ENCODE results near the gene SLC22A15.
"Not testable (repeated sequence)": the region's sequence is repeated elsewhere in the genome, so short reads cannot be mapped to it uniquely, and the experiment has no call there.

The SLC22A15 gene

GRCh38 chr1:115980998-115981993 is 5.0 kb downstream of the SLC22A15 start:
- Histone ChIP-seq H3K27me3 (ENCODE audit: control insufficient read depth, insufficient read depth, low read length) (no peaks in the 10 kb centered on the region), H3K9me3 (ENCODE audit: control insufficient read depth, insufficient read depth, low read depth, low read length) (no peaks in the 10 kb centered on the region), H3K27ac (ENCODE audit: low read depth, low read length) (no peak overlapping the region), H3K4me3 (ENCODE audit: low read depth, low read length) (no peak overlapping the region), H3K4me1 (ENCODE audit: control insufficient read depth, insufficient read depth, low read length) (peaks cover 30% of the 10 kb centered on the region), H3K9ac (ENCODE audit: low read length) (no peak overlapping the region), H3K36me3 (ENCODE audit: control insufficient read depth, insufficient read depth, low read length) (no peaks in the 10 kb centered on the region)

GRCh38 chr1:115982400-115982799 is 6.1 kb downstream of the SLC22A15 start:
- Histone ChIP-seq H3K4me3 (ENCODE audit: low read depth, low read length) (no peak overlapping the region), H3K9ac (ENCODE audit: low read length) (no peak overlapping the region), H3K27ac (ENCODE audit: low read depth, low read length) (no peak overlapping the region)

GRCh38 chr1:115983584-115983983 is 7.3 kb downstream of the SLC22A15 start:
- H3K36me3 ChIP-seq (ENCODE audit: control insufficient read depth, insufficient read depth, low read length) = no peaks in the 10 kb centered on the region
- no peak overlapping the region for H3K9ac ChIP-seq (ENCODE audit: low read length)
- H3K4me3 ChIP-seq (ENCODE audit: low read depth, low read length) = no peak overlapping the region
- no peaks in the 10 kb centered on the region for H3K27me3 ChIP-seq (ENCODE audit: control insufficient read depth, insufficient read depth, low read length)
- no peak overlapping the region for H3K27ac ChIP-seq (ENCODE audit: low read depth, low read length)
- H3K4me1 ChIP-seq (ENCODE audit: control insufficient read depth, insufficient read depth, low read length) = peaks cover 13% of the 10 kb centered on the region
- no peaks in the 10 kb centered on the region for H3K9me3 ChIP-seq (ENCODE audit: control insufficient read depth, insufficient read depth, low read depth, low read length)

More at GRCh38 chr1:115982400-115982799, 6.1 kb downstream of the SLC22A15 start:
- Histone ChIP-seq H3K9me3 (ENCODE audit: control insufficient read depth, insufficient read depth, low read depth, low read length) (no peaks in the 10 kb centered on the region), H3K4me1 (ENCODE audit: control insufficient read depth, insufficient read depth, low read length) (peaks cover 24% of the 10 kb centered on the region), H3K36me3 (ENCODE audit: control insufficient read depth, insufficient read depth, low read length) (no peaks in the 10 kb centered on the region), H3K27me3 (ENCODE audit: control insufficient read depth, insufficient read depth, low read length) (no peaks in the 10 kb centered on the region)

- H3K36me3 ChIP-seq (ENCODE audit: control insufficient read depth, insufficient read depth, low read length) = no peaks in the 10 kb centered on the region
- no peak overlapping the region for H3K27ac ChIP-seq (ENCODE audit: low read depth, low read length)
Observed at GRCh38 chr1:115987623-115988022, 11.3 kb downstream of the SLC22A15 start.

GRCh38 chr1:115988953-115989352 is 12.6 kb downstream of the SLC22A15 start:
- no peak overlapping the region for H3K27ac ChIP-seq (ENCODE audit: low read depth, low read length)
- no peaks in the 10 kb centered on the region for H3K4me1 ChIP-seq (ENCODE audit: control insufficient read depth, insufficient read depth, low read length)
- H3K9ac ChIP-seq (ENCODE audit: low read length) = no peak overlapping the region
- H3K4me3 ChIP-seq (ENCODE audit: low read depth, low read length) = no peak overlapping the region
- H3K9me3 ChIP-seq (ENCODE audit: control insufficient read depth, insufficient read depth, low read depth, low read length) = no peaks in the 10 kb centered on the region
- peaks cover 4% of the 10 kb centered on the region; the same call in 1 of the 2 replicates for H3K36me3 ChIP-seq (ENCODE audit: control insufficient read depth, insufficient read depth, low read length)
- no peaks in the 10 kb centered on the region for H3K27me3 ChIP-seq (ENCODE audit: control insufficient read depth, insufficient read depth, low read length)

More at GRCh38 chr1:115987623-115988022, 11.3 kb downstream of the SLC22A15 start:
- H3K9me3 ChIP-seq (ENCODE audit: control insufficient read depth, insufficient read depth, low read depth, low read length) = no peaks in the 10 kb centered on the region
- H3K9ac ChIP-seq (ENCODE audit: low read length) = no peak overlapping the region
- H3K27me3 ChIP-seq (ENCODE audit: control insufficient read depth, insufficient read depth, low read length) = no peaks in the 10 kb centered on the region
- H3K4me3 ChIP-seq (ENCODE audit: low read depth, low read length) = no peak overlapping the region
- H3K4me1 ChIP-seq (ENCODE audit: control insufficient read depth, insufficient read depth, low read length) = no peaks in the 10 kb centered on the region

GRCh38 chr1:115989699-115990098 is 13.4 kb downstream of the SLC22A15 start:
- no peaks in the 10 kb centered on the region for H3K27me3 ChIP-seq (ENCODE audit: control insufficient read depth, insufficient read depth, low read length)
- no peaks in the 10 kb centered on the region for H3K4me1 ChIP-seq (ENCODE audit: control insufficient read depth, insufficient read depth, low read length)
- peaks cover 5% of the 10 kb centered on the region for H3K36me3 ChIP-seq (ENCODE audit: control insufficient read depth, insufficient read depth, low read length)
- H3K27ac ChIP-seq (ENCODE audit: low read depth, low read length) = no peak overlapping the region
- no peak overlapping the region for H3K4me3 ChIP-seq (ENCODE audit: low read depth, low read length)
- no peak overlapping the region for H3K9ac ChIP-seq (ENCODE audit: low read length)
- no peaks in the 10 kb centered on the region for H3K9me3 ChIP-seq (ENCODE audit: control insufficient read depth, insufficient read depth, low read depth, low read length)

GRCh38 chr1:115991909-115992308 is 15.6 kb downstream of the SLC22A15 start:
- Histone ChIP-seq H3K9me3 (ENCODE audit: control insufficient read depth, insufficient read depth, low read depth, low read length) (peaks cover under 1% of the 10 kb centered on the region; the same call in 1 of the 2 replicates), H3K27me3 (ENCODE audit: control insufficient read depth, insufficient read depth, low read length) (no peaks in the 10 kb centered on the region), H3K27ac (ENCODE audit: low read depth, low read length) (no peak overlapping the region), H3K4me1 (ENCODE audit: control insufficient read depth, insufficient read depth, low read length) (no peaks in the 10 kb centered on the region), H3K9ac (ENCODE audit: low read length) (no peak overlapping the region), H3K36me3 (ENCODE audit: control insufficient read depth, insufficient read depth, low read length) (peaks cover 12% of the 10 kb centered on the region), H3K4me3 (ENCODE audit: low read depth, low read length) (no peak overlapping the region)

GRCh38 chr1:115997921-115998320 is 21.6 kb downstream of the SLC22A15 start:
- H3K27me3 ChIP-seq (ENCODE audit: control insufficient read depth, insufficient read depth, low read length); H3K4me3 ChIP-seq (ENCODE audit: low read depth, low read length): not testable (repeated sequence)
- peaks cover 16% of the 10 kb centered on the region for H3K36me3 ChIP-seq (ENCODE audit: control insufficient read depth, insufficient read depth, low read length)

GRCh38 chr1:116001739-116002487 is 25.6 kb downstream of the SLC22A15 start:
- Histone ChIP-seq H3K36me3 (ENCODE audit: control insufficient read depth, insufficient read depth, low read length) (peaks cover 5% of the 10 kb centered on the region; the same call in 1 of the 2 replicates), H3K9ac (ENCODE audit: low read length) (no peak overlapping the region), H3K4me1 (ENCODE audit: control insufficient read depth, insufficient read depth, low read length) (peaks cover 10% of the 10 kb centered on the region), H3K27ac (ENCODE audit: low read depth, low read length) (no peak overlapping the region), H3K27me3 (ENCODE audit: control insufficient read depth, insufficient read depth, low read length) (no peaks in the 10 kb centered on the region), H3K4me3 (ENCODE audit: low read depth, low read length) (no peak overlapping the region), H3K9me3 (ENCODE audit: control insufficient read depth, insufficient read depth, low read depth, low read length) (peaks cover 12% of the 10 kb centered on the region; the same call in 1 of the 2 replicates)

More at GRCh38 chr1:115997921-115998320, 21.6 kb downstream of the SLC22A15 start:
- not testable (repeated sequence) for H3K9ac ChIP-seq (ENCODE audit: low read length); H3K9me3 ChIP-seq (ENCODE audit: control insufficient read depth, insufficient read depth, low read depth, low read length); H3K4me1 ChIP-seq (ENCODE audit: control insufficient read depth, insufficient read depth, low read length); H3K27ac ChIP-seq (ENCODE audit: low read depth, low read length)

GRCh38 chr1:116002781-116003420 is 26.6 kb downstream of the SLC22A15 start:
- Histone ChIP-seq H3K36me3 (ENCODE audit: control insufficient read depth, insufficient read depth, low read length) (peaks cover 3% of the 10 kb centered on the region; the same call in 1 of the 2 replicates), H3K9me3 (ENCODE audit: control insufficient read depth, insufficient read depth, low read depth, low read length) (peaks cover 6% of the 10 kb centered on the region; the same call in 1 of the 2 replicates), H3K27me3 (ENCODE audit: control insufficient read depth, insufficient read depth, low read length) (no peaks in the 10 kb centered on the region), H3K4me3 (ENCODE audit: low read depth, low read length) (no peak overlapping the region), H3K4me1 (ENCODE audit: control insufficient read depth, insufficient read depth, low read length) (peaks cover 10% of the 10 kb centered on the region), H3K9ac (ENCODE audit: low read length) (no peak overlapping the region), H3K27ac (ENCODE audit: low read depth, low read length) (no peak overlapping the region)
